ENCODE measurements around the gene C2CD4C. TPM values are rescaled to one million over a fixed set of nuclear protein-coding genes. Genes with fewer than 3 reads are reported as not detected.
A peak's percentile ranks its signal among the peaks of the same experiment; 100 is the strongest.

Gene C2CD4C
- total and polyA plus RNA-seq, 2 of the 13 experiments (the other 11 are each of a cell fraction or from before 2014, with no cell fraction given): not detected

- peak; percentile 43; the same call in 1 of the 2 replicates for TF ChIP-seq MTF2 (CRISPR knock-in tag; IDR thresholded peaks at IDR 0.05; ENCODE audit: borderline replicate concordance)
- peak; percentile 25 for TF ChIP-seq ZNF883 (CRISPR knock-in tag; IDR thresholded peaks at IDR 0.05; ENCODE audit: not compliant biosample characterization)
- 0 out of 2 replicates have a peak, but pooled peaks have one; percentile 35 for TF ChIP-seq ZBTB4 (CRISPR knock-in tag; IDR thresholded peaks at IDR 0.05; ENCODE audit: borderline replicate concordance)
- TF ChIP-seq ZNF44 (CRISPR knock-in tag; IDR thresholded peaks at IDR 0.05): 0 out of 2 replicates have a peak, but pooled peaks have one; percentile 48
- TF ChIP-seq, protein P1, sequence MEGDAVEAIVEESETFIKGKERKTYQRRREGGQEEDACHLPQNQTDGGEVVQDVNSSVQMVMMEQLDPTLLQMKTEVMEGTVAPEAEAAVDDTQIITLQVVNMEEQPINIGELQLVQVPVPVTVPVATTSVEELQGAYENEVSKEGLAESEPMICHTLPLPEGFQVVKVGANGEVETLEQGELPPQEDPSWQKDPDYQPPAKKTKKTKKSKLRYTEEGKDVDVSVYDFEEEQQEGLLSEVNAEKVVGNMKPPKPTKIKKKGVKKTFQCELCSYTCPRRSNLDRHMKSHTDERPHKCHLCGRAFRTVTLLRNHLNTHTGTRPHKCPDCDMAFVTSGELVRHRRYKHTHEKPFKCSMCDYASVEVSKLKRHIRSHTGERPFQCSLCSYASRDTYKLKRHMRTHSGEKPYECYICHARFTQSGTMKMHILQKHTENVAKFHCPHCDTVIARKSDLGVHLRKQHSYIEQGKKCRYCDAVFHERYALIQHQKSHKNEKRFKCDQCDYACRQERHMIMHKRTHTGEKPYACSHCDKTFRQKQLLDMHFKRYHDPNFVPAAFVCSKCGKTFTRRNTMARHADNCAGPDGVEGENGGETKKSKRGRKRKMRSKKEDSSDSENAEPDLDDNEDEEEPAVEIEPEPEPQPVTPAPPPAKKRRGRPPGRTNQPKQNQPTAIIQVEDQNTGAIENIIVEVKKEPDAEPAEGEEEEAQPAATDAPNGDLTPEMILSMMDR (CRISPR knock-in tag; IDR thresholded peaks at IDR 0.05): peak; percentile 86
- 0 out of 2 replicates have a peak, but pooled peaks have one; percentile 50 for TF ChIP-seq POGK (CRISPR knock-in tag; conservative IDR thresholded peaks at IDR 0.05)
- TF ChIP-seq RBFOX2 (IDR thresholded peaks at IDR 0.05; ENCODE audit: low read depth, low read length): no peak
- TF ChIP-seq CBFB (CRISPR knock-in tag; IDR thresholded peaks at IDR 0.05): 0 out of 2 replicates have a peak, but pooled peaks have one; percentile 22
- TF ChIP-seq SP140L (CRISPR knock-in tag; IDR thresholded peaks at IDR 0.05; ENCODE audit: borderline replicate concordance): no peak
- peak; percentile 65; the same call in 1 of the 2 replicates for TF ChIP-seq EZH2 (conservative IDR thresholded peaks at IDR 0.05; ENCODE audit: low read depth, low read length)
These were observed 24.8 kb downstream of the C2CD4C start (continued) for GRCh38 chr19:383922-384798.
